ENCODE results near the gene DISP3.

DISP3 gene

GRCh38 chr1:11481019-11481418, 2.1 kb downstream of the DISP3 start:
- Histone ChIP-seq H3K27me3 (ENCODE audit: insufficient read depth, low read length) (peaks cover 54% of the 10 kb centered on the region), H3K9me3 (ENCODE audit: insufficient read depth, low read depth, low read length) (no peaks in the 10 kb centered on the region), H3K27ac (ENCODE audit: low read length) (no peak overlapping the region), H3K4me1 (ENCODE audit: insufficient read depth, low read length) (no peaks in the 10 kb centered on the region), H3K9ac (ENCODE audit: low read depth, low read length) (no peak overlapping the region), H3K36me3 (ENCODE audit: insufficient read depth, low read depth, low read length) (no peaks in the 10 kb centered on the region), H3K4me3 (ENCODE audit: low read length) (no peak overlapping the region)

GRCh38 chr1:11482198-11482597, 3.2 kb downstream of the DISP3 start:
- H3K27ac ChIP-seq (ENCODE audit: low read length): no peak overlapping the region
- no peaks in the 10 kb centered on the region for H3K36me3 ChIP-seq (ENCODE audit: insufficient read depth, low read depth, low read length)
- no peaks in the 10 kb centered on the region for H3K4me1 ChIP-seq (ENCODE audit: insufficient read depth, low read length)
- peaks cover 42% of the 10 kb centered on the region for H3K27me3 ChIP-seq (ENCODE audit: insufficient read depth, low read length)
- no peak overlapping the region for H3K4me3 ChIP-seq (ENCODE audit: low read length)
- H3K9ac ChIP-seq (ENCODE audit: low read depth, low read length): no peak overlapping the region
- H3K9me3 ChIP-seq (ENCODE audit: insufficient read depth, low read depth, low read length): no peaks in the 10 kb centered on the region

- H3K9ac ChIP-seq (ENCODE audit: low read depth, low read length): no peak overlapping the region
- peaks cover 35% of the 10 kb centered on the region for H3K27me3 ChIP-seq (ENCODE audit: insufficient read depth, low read length)
- no peak overlapping the region for H3K27ac ChIP-seq (ENCODE audit: low read length)
Observed at GRCh38 chr1:11482701-11483479, 3.9 kb downstream of the DISP3 start.

GRCh38 chr1:11483581-11484320, 4.8 kb downstream of the DISP3 start:
- Histone ChIP-seq H3K9me3 (ENCODE audit: insufficient read depth, low read depth, low read length) (no peaks in the 10 kb centered on the region), H3K27ac (ENCODE audit: low read length) (no peak overlapping the region), H3K36me3 (ENCODE audit: insufficient read depth, low read depth, low read length) (no peaks in the 10 kb centered on the region), H3K4me1 (ENCODE audit: insufficient read depth, low read length) (no peaks in the 10 kb centered on the region), H3K9ac (ENCODE audit: low read depth, low read length) (no peak overlapping the region), H3K4me3 (ENCODE audit: low read length) (no peak overlapping the region), H3K27me3 (ENCODE audit: insufficient read depth, low read length) (peaks cover 29% of the 10 kb centered on the region)

More at GRCh38 chr1:11482701-11483479, 3.9 kb downstream of the DISP3 start:
- H3K36me3 ChIP-seq (ENCODE audit: insufficient read depth, low read depth, low read length): no peaks in the 10 kb centered on the region
- H3K4me1 ChIP-seq (ENCODE audit: insufficient read depth, low read length): no peaks in the 10 kb centered on the region
- H3K4me3 ChIP-seq (ENCODE audit: low read length): no peak overlapping the region
- H3K9me3 ChIP-seq (ENCODE audit: insufficient read depth, low read depth, low read length): no peaks in the 10 kb centered on the region

- Histone ChIP-seq H3K27ac (ENCODE audit: low read length) (no peak overlapping the region), H3K27me3 (ENCODE audit: insufficient read depth, low read length) (peaks cover 29% of the 10 kb centered on the region), H3K4me3 (ENCODE audit: low read length) (no peak overlapping the region), H3K9me3 (ENCODE audit: insufficient read depth, low read depth, low read length) (no peaks in the 10 kb centered on the region), H3K9ac (ENCODE audit: low read depth, low read length) (no peak overlapping the region), H3K36me3 (ENCODE audit: insufficient read depth, low read depth, low read length) (no peaks in the 10 kb centered on the region), H3K4me1 (ENCODE audit: insufficient read depth, low read length) (no peaks in the 10 kb centered on the region)
Observed at GRCh38 chr1:11484321-11484655, 5.3 kb downstream of the DISP3 start.

GRCh38 chr1:11485191-11485590, 6.2 kb downstream of the DISP3 start:
- Histone ChIP-seq H3K27ac (ENCODE audit: low read length) (no peak overlapping the region), H3K4me3 (ENCODE audit: low read length) (no peak overlapping the region), H3K27me3 (ENCODE audit: insufficient read depth, low read length) (peaks cover 20% of the 10 kb centered on the region), H3K9me3 (ENCODE audit: insufficient read depth, low read depth, low read length) (no peaks in the 10 kb centered on the region), H3K9ac (ENCODE audit: low read depth, low read length) (no peak overlapping the region), H3K36me3 (ENCODE audit: insufficient read depth, low read depth, low read length) (no peaks in the 10 kb centered on the region), H3K4me1 (ENCODE audit: insufficient read depth, low read length) (no peaks in the 10 kb centered on the region)

GRCh38 chr1:11486231-11487009, 7.5 kb downstream of the DISP3 start:
- Histone ChIP-seq H3K4me1 (ENCODE audit: insufficient read depth, low read length) (no peaks in the 10 kb centered on the region), H3K27ac (ENCODE audit: low read length) (no peak overlapping the region), H3K36me3 (ENCODE audit: insufficient read depth, low read depth, low read length) (no peaks in the 10 kb centered on the region), H3K9ac (ENCODE audit: low read depth, low read length) (no peak overlapping the region), H3K9me3 (ENCODE audit: insufficient read depth, low read depth, low read length) (no peaks in the 10 kb centered on the region), H3K4me3 (ENCODE audit: low read length) (no peak overlapping the region), H3K27me3 (ENCODE audit: insufficient read depth, low read length) (peaks cover 8% of the 10 kb centered on the region; the same call in 1 of the 2 replicates)

GRCh38 chr1:11487196-11487751, 8.3 kb downstream of the DISP3 start:
- no peaks in the 10 kb centered on the region for H3K9me3 ChIP-seq (ENCODE audit: insufficient read depth, low read depth, low read length)
- no peak overlapping the region for H3K9ac ChIP-seq (ENCODE audit: low read depth, low read length)
- no peaks in the 10 kb centered on the region for H3K4me1 ChIP-seq (ENCODE audit: insufficient read depth, low read length)
- no peaks in the 10 kb centered on the region for H3K36me3 ChIP-seq (ENCODE audit: insufficient read depth, low read depth, low read length)
- H3K27me3 ChIP-seq (ENCODE audit: insufficient read depth, low read length): no peaks in the 10 kb centered on the region
- no peak overlapping the region for H3K27ac ChIP-seq (ENCODE audit: low read length)
- no peak overlapping the region for H3K4me3 ChIP-seq (ENCODE audit: low read length)

GRCh38 chr1:11488201-11488770, 9.3 kb downstream of the DISP3 start:
- Histone ChIP-seq H3K27ac (ENCODE audit: low read length) (no peak overlapping the region), H3K27me3 (ENCODE audit: insufficient read depth, low read length) (no peaks in the 10 kb centered on the region), H3K36me3 (ENCODE audit: insufficient read depth, low read depth, low read length) (no peaks in the 10 kb centered on the region), H3K9me3 (ENCODE audit: insufficient read depth, low read depth, low read length) (no peaks in the 10 kb centered on the region), H3K9ac (ENCODE audit: low read depth, low read length) (no peak overlapping the region), H3K4me3 (ENCODE audit: low read length) (no peak overlapping the region), H3K4me1 (ENCODE audit: insufficient read depth, low read length) (no peaks in the 10 kb centered on the region)

GRCh38 chr1:11488966-11489625, 10.1 kb downstream of the DISP3 start:
- H3K36me3 ChIP-seq (ENCODE audit: insufficient read depth, low read depth, low read length): no peaks in the 10 kb centered on the region
- no peak overlapping the region for H3K4me3 ChIP-seq (ENCODE audit: low read length)
- no peak overlapping the region for H3K9ac ChIP-seq (ENCODE audit: low read depth, low read length)
- H3K9me3 ChIP-seq (ENCODE audit: insufficient read depth, low read depth, low read length): no peaks in the 10 kb centered on the region
- H3K4me1 ChIP-seq (ENCODE audit: insufficient read depth, low read length): no peaks in the 10 kb centered on the region
- no peaks in the 10 kb centered on the region for H3K27me3 ChIP-seq (ENCODE audit: insufficient read depth, low read length)
- no peak overlapping the region for H3K27ac ChIP-seq (ENCODE audit: low read length)

GRCh38 chr1:11492235-11492634, 13.3 kb downstream of the DISP3 start:
- Histone ChIP-seq H3K4me1 (ENCODE audit: insufficient read depth, low read length) (no peaks in the 10 kb centered on the region), H3K9me3 (ENCODE audit: insufficient read depth, low read depth, low read length) (no peaks in the 10 kb centered on the region), H3K27ac (ENCODE audit: low read length) (no peak overlapping the region), H3K27me3 (ENCODE audit: insufficient read depth, low read length) (no peaks in the 10 kb centered on the region), H3K4me3 (ENCODE audit: low read length) (no peak overlapping the region), H3K36me3 (ENCODE audit: insufficient read depth, low read depth, low read length) (no peaks in the 10 kb centered on the region), H3K9ac (ENCODE audit: low read depth, low read length) (no peak overlapping the region)

Data from iPS-20b (cell line).